H1 (cell line): ENCODE measurements around the gene CDKN1A. TPM values are rescaled to one million over a fixed set of nuclear protein-coding genes. Genes with fewer than 3 reads are reported as not detected.

Experiments used
- CBX8 ChIP-seq: fragments of 300-800, 300-1000 bp; sonication (generic); IDR thresholded peaks from 2 replicates; pipeline ENCODE4 v1.7.1; 2016; ENCODE audit warnings: low read depth, low read length, borderline replicate concordance
- CHD2 ChIP-seq: IDR thresholded peaks from 2 replicates; pipeline ENCODE4 v1.6.1; 2012; ENCODE audit warnings: low read length, improper control_type of control experiment
- MAFK ChIP-seq: IDR thresholded peaks from 2 replicates; pipeline ENCODE4 v1.6.1; 2012; ENCODE audit warnings: low read depth, mild to moderate bottlenecking, improper control_type of control experiment, low read length
- SIN3A ChIP-seq, 2 experiments: IDR thresholded peaks in 1 of 2; conservative IDR thresholded peaks in 1 of 2; 2 replicates each; pipeline ENCODE4 v1.6.1; 2011 to 2012; ENCODE audit warnings: low read length in 2 of 2, improper control_type of control experiment in 1 of 2, low read depth in 1 of 2, mild to moderate bottlenecking in 1 of 2
- TAF7 ChIP-seq: optimal IDR thresholded peaks from 2 replicates; pipeline ENCODE3; 2011; ENCODE audit warnings: low read depth, mild to moderate bottlenecking, inconsistent platforms, low read length, moderate library complexity, borderline replicate concordance
- ZNF274 ChIP-seq: IDR thresholded peaks from 2 replicates; pipeline ENCODE4 v1.7.0; 2012; ENCODE audit warnings: low read length, borderline replicate concordance; ENCODE audit errors: extremely low read depth
- polyA plus RNA-seq, 7 experiments: library from polyadenylated mRNA; depleted of rRNA in 3 of 7; stranded (reverse) in 5 of 7; unstranded in 2 of 7; fragments of >200 nt in 5 of 7; fragments of 200-250 nt in 2 of 7; gene quantifications; 1 replicate in 5 of 7; 2 replicates in 1 of 7; 4 replicates in 1 of 7; pipeline versions ENCODE4 v1.2.1 to v1.2.3, GENCODE V29; 2011 to 2013; ENCODE audit warnings: missing spikeins in 2 of 7, mixed read lengths in 2 of 7
- total RNA-seq: library from RNA; stranded (reverse); fragmentation: NEBNext Ultra II Directional; extraction: Animal tissue kit (Norgen Biotek cat#: 25700); gene quantifications from 2 replicates; pipeline ENCODE4 v1.2.1, GENCODE V29; 2021

The CDKN1A gene
- total and polyA plus RNA-seq, 2 of the 8 experiments (the other 6 are each of a cell fraction or from before 2014, with no cell fraction given), result 15.2 to 36.0 TPM

DNA sequence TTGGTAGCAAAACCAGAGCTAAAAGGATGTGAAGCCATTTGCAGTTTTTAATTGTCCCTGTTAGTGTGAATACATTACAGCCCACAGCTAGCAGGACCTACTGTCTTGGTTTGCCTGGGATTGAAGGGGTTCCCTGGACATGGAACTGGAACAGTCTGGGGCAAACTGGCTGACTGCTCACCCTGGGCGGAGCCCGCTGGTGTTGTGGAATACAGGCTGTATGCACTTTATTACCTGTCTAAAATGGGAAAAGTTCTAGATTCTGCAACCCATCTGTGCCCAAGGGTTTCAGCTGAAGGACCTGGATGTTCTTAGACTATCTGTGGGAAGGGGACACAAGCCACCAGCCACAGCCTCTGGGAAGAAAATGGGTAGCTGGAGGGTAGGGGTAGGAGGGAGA lies 12.2 kb upstream of the CDKN1A start (continued):
- no peak for TF ChIP-seq ZNF274
- no peak for TF ChIP-seq TAF7
- no peak for TF ChIP-seq CBX8
- TF ChIP-seq SIN3A (conservative IDR thresholded peaks at IDR 0.05 in 1 of 2, IDR thresholded peaks at IDR 0.05 in 1 of 2; ENCODE audit: low read depth in 1 of 2, low read length in 2 of 2), result no peak
- TF ChIP-seq CHD2, result no peak
- TF ChIP-seq MAFK, result no peak
